BLaER1 treated with 17β-estradiol and CSF1 and Interleukin-3, amounts not matched to agents 10 nM and 100 nM (cell line): ENCODE data around the gene POU2F3.
"Not testable (repeated sequence)": the region's sequence is repeated elsewhere in the genome, so short reads cannot be mapped to it uniquely, and the experiment has no call there.

Source experiments
- H3K27ac ChIP-seq, 11 experiments: shearing (Covaris generic); formaldehyde crosslinking; 2 replicates each; pipeline ENCODE4 v1.8.1; 2022
- H3K27me3 ChIP-seq, 11 experiments: shearing (Covaris generic); formaldehyde crosslinking; 2 replicates each; pipeline ENCODE4 v1.8.1; 2022
- H3K36me3 ChIP-seq, 11 experiments: shearing (Covaris generic); formaldehyde crosslinking; 2 replicates each; pipeline ENCODE4 v1.8.1; 2022
- H3K4me1 ChIP-seq, 10 experiments: shearing (Covaris generic); formaldehyde crosslinking; 2 replicates each; pipeline ENCODE4 v1.8.1; 2022
- H3K4me2 ChIP-seq, 11 experiments: shearing (Covaris generic); formaldehyde crosslinking; 2 replicates each; pipeline ENCODE4 v1.8.1; 2022
- H3K4me3 ChIP-seq, 10 experiments: shearing (Covaris generic); formaldehyde crosslinking; 2 replicates each; pipeline ENCODE4 v1.8.1; 2022
- H3K9ac ChIP-seq, 11 experiments: shearing (Covaris generic); formaldehyde crosslinking; 2 replicates each; pipeline ENCODE4 v1.8.1; 2022
- H3K9me3 ChIP-seq, 11 experiments: shearing (Covaris generic); formaldehyde crosslinking; replicated peaks in 1 of 11; 2 replicates each; pipeline ENCODE4 v1.8.1; 2022
- H4K20me1 ChIP-seq, 11 experiments: shearing (Covaris generic); formaldehyde crosslinking; 2 replicates each; pipeline ENCODE4 v1.8.1; 2022
- Cebpa-rat ChIP-seq, 11 experiments: shearing (Covaris generic); IDR thresholded peaks; 2 replicates each; pipeline ENCODE4 v1.8.1; 2022

The POU2F3 gene

GRCh38 chr11:120272303-120272702, 32.4 kb downstream of the POU2F3 start:
- H3K9me3 ChIP-seq: no peaks in the 10 kb centered on the region
- no peaks in the 10 kb centered on the region for H3K27me3 ChIP-seq
- no peaks in the 10 kb centered on the region for H4K20me1 ChIP-seq
- peaks cover 0 to 19% (median 8%) of the 10 kb centered on the region in 10 experiments; a peak in 13 of 20 replicates for H3K4me1 ChIP-seq
- H3K9ac ChIP-seq: no peak overlapping the region
- H3K27ac ChIP-seq: no peak overlapping the region
- H3K36me3 ChIP-seq: no peaks in the 10 kb centered on the region
- TF ChIP-seq Cebpa-rat (IDR thresholded peaks at IDR 0.05): no peak
- no peak overlapping the region for H3K4me2 ChIP-seq
- no peak overlapping the region for H3K4me3 ChIP-seq

- peaks cover 0 to 15% (median 5%) of the 10 kb centered on the region in 10 experiments; a peak in 13 of 20 replicates for H3K4me1 ChIP-seq
- no peak overlapping the region for H3K9ac ChIP-seq
- no peak overlapping the region for H3K4me3 ChIP-seq
- no peaks in the 10 kb centered on the region for H3K9me3 ChIP-seq
- no peaks in the 10 kb centered on the region for H4K20me1 ChIP-seq
- H3K36me3 ChIP-seq: no peaks in the 10 kb centered on the region
- H3K27me3 ChIP-seq: no peaks in the 10 kb centered on the region
- no peak overlapping the region for H3K4me2 ChIP-seq
- no peak overlapping the region for H3K27ac ChIP-seq
- no peak for TF ChIP-seq Cebpa-rat (IDR thresholded peaks at IDR 0.05)
These were observed 33.5 kb downstream of the POU2F3 start for GRCh38 chr11:120273432-120273831.

GRCh38 chr11:120273956-120274355, 34.0 kb downstream of the POU2F3 start:
- H3K27ac ChIP-seq, H3K4me3 ChIP-seq, H3K4me2 ChIP-seq, H3K36me3 ChIP-seq, H3K27me3 ChIP-seq, H3K4me1 ChIP-seq, H3K9me3 ChIP-seq, H3K9ac ChIP-seq, H4K20me1 ChIP-seq: not testable (repeated sequence)

- Histone ChIP-seq H3K36me3 (no peaks in the 10 kb centered on the region), H3K9me3 (no peaks in the 10 kb centered on the region), H3K4me2 (no peak overlapping the region), H3K9ac (no peak overlapping the region), H3K27me3 (no peaks in the 10 kb centered on the region), H4K20me1 (no peaks in the 10 kb centered on the region), H3K4me1 (no peaks in the 10 kb centered on the region; a peak in 1 of 20 replicates), H3K27ac (no peak overlapping the region), H3K4me3 (no peak overlapping the region)
- TF ChIP-seq Cebpa-rat (IDR thresholded peaks at IDR 0.05): no peak
These were observed 39.6 kb downstream of the POU2F3 start for GRCh38 chr11:120279502-120279901.

GRCh38 chr11:120280600-120281051, 40.7 kb downstream of the POU2F3 start:
- no peaks in the 10 kb centered on the region for H3K36me3 ChIP-seq
- no peaks in the 10 kb centered on the region for H3K27me3 ChIP-seq
- no peak overlapping the region for H3K27ac ChIP-seq
- no peak overlapping the region for H3K4me3 ChIP-seq
- no peak for TF ChIP-seq Cebpa-rat (IDR thresholded peaks at IDR 0.05)
- H3K9ac ChIP-seq: no peak overlapping the region
- no peaks in the 10 kb centered on the region; a peak in 1 of 20 replicates for H3K4me1 ChIP-seq
- no peaks in the 10 kb centered on the region for H3K9me3 ChIP-seq
- no peak overlapping the region for H3K4me2 ChIP-seq
- H4K20me1 ChIP-seq: no peaks in the 10 kb centered on the region

GRCh38 chr11:120281143-120281795, 41.3 kb downstream of the POU2F3 start:
- Histone ChIP-seq H3K27me3 (no peaks in the 10 kb centered on the region), H3K4me2 (no peak overlapping the region), H3K36me3 (no peaks in the 10 kb centered on the region), H3K4me1 (no peaks in the 10 kb centered on the region; a peak in 1 of 20 replicates), H3K4me3 (no peak overlapping the region), H3K9me3 (no peaks in the 10 kb centered on the region), H4K20me1 (no peaks in the 10 kb centered on the region), H3K27ac (no peak overlapping the region), H3K9ac (no peak overlapping the region)
- no peak for TF ChIP-seq Cebpa-rat (IDR thresholded peaks at IDR 0.05)

- H3K36me3 ChIP-seq: no peaks in the 10 kb centered on the region
- H3K27ac ChIP-seq: no peak overlapping the region
- no peaks in the 10 kb centered on the region for H3K9me3 ChIP-seq
- H3K4me1 ChIP-seq: no peaks in the 10 kb centered on the region; a peak in 1 of 20 replicates
- no peaks in the 10 kb centered on the region for H3K27me3 ChIP-seq
- H4K20me1 ChIP-seq: no peaks in the 10 kb centered on the region
- H3K9ac ChIP-seq: no peak overlapping the region
- H3K4me2 ChIP-seq: no peak overlapping the region
- no peak for TF ChIP-seq Cebpa-rat (IDR thresholded peaks at IDR 0.05)
- no peak overlapping the region for H3K4me3 ChIP-seq
These were observed 43.2 kb downstream of the POU2F3 start for GRCh38 chr11:120283124-120283523.

GRCh38 chr11:120284272-120284671, 44.3 kb downstream of the POU2F3 start:
- H3K9ac ChIP-seq: no peak overlapping the region
- H3K4me3 ChIP-seq: no peak overlapping the region
- H3K9me3 ChIP-seq: no peaks in the 10 kb centered on the region
- TF ChIP-seq Cebpa-rat (IDR thresholded peaks at IDR 0.05): no peak
- H4K20me1 ChIP-seq: no peaks in the 10 kb centered on the region
- H3K27ac ChIP-seq: no peak overlapping the region
- H3K4me1 ChIP-seq: peaks cover 0 to under 1% (median 0%) of the 10 kb centered on the region in 10 experiments; a peak in 1 of 20 replicates
- no peaks in the 10 kb centered on the region for H3K36me3 ChIP-seq
- no peak overlapping the region for H3K4me2 ChIP-seq
- no peaks in the 10 kb centered on the region for H3K27me3 ChIP-seq

GRCh38 chr11:120285256-120285655, 45.3 kb downstream of the POU2F3 start:
- H3K4me2 ChIP-seq: no peak overlapping the region
- H3K27me3 ChIP-seq: no peaks in the 10 kb centered on the region
- H3K9me3 ChIP-seq: no peaks in the 10 kb centered on the region
- no peak overlapping the region for H3K9ac ChIP-seq
- no peak overlapping the region for H3K4me3 ChIP-seq
- peaks cover 0 to 6% (median 0%) of the 10 kb centered on the region in 10 experiments; a peak in 1 of 20 replicates for H3K4me1 ChIP-seq
- TF ChIP-seq Cebpa-rat (IDR thresholded peaks at IDR 0.05): no peak
- no peak overlapping the region for H3K27ac ChIP-seq
- no peaks in the 10 kb centered on the region for H4K20me1 ChIP-seq
- H3K36me3 ChIP-seq: no peaks in the 10 kb centered on the region

- Histone ChIP-seq H3K9ac (no peak overlapping the region), H3K27me3 (no peaks in the 10 kb centered on the region), H3K4me1 (peaks cover 0 to 6% (median 0%) of the 10 kb centered on the region in 10 experiments; a peak in 1 of 20 replicates), H4K20me1 (no peaks in the 10 kb centered on the region), H3K36me3 (no peaks in the 10 kb centered on the region), H3K27ac (no peak overlapping the region), H3K4me2 (no peak overlapping the region), H3K4me3 (no peak overlapping the region), H3K9me3 (no peaks in the 10 kb centered on the region)
- TF ChIP-seq Cebpa-rat (IDR thresholded peaks at IDR 0.05): no peak
These were observed 48.1 kb downstream of the POU2F3 start for GRCh38 chr11:120288021-120288420.
